COLO668 (cell line): ENCODE data around the gene SPATA16.
"Not testable (repeated sequence)": the region's sequence is repeated elsewhere in the genome, so short reads cannot be mapped to it uniquely, and the experiment has no call there.

Experiments
- DNase-seq: peaks from one replicate; lab custom pipeline; 2025; ENCODE audit not compliant: unreplicated experiment; lab: John Stamatoyannopoulos, UW

SPATA16 gene

GRCh38 chr3:172960626-172961182, 180.3 kb downstream of the SPATA16 start:
- DNase-seq: not testable (repeated sequence)

- DNase-seq: no peak
Observed at GRCh38 chr3:172958565-172958964, 182.5 kb downstream of the SPATA16 start.

GRCh38 chr3:172953571-172953970, 187.5 kb downstream of the SPATA16 start:
- no peak for DNase-seq

- no peak for DNase-seq
Observed at GRCh38 chr3:172951511-172951910, 189.5 kb downstream of the SPATA16 start.

- DNase-seq: no peak
Observed at GRCh38 chr3:172946061-172946460, 195.0 kb downstream of the SPATA16 start.

- no peak for DNase-seq
Observed at GRCh38 chr3:172939651-172940293, 201.3 kb downstream of the SPATA16 start.

- no peak for DNase-seq
Observed at GRCh38 chr3:172938788-172939187, 202.2 kb downstream of the SPATA16 start.

GRCh38 chr3:172931746-172932285, 209.2 kb downstream of the SPATA16 start:
- no peak for DNase-seq

GRCh38 chr3:172929451-172929850, 211.6 kb downstream of the SPATA16 start:
- no peak for DNase-seq

GRCh38 chr3:172924546-172924945, 216.5 kb downstream of the SPATA16 start:
- no peak for DNase-seq

GRCh38 chr3:172919297-172919683, 221.7 kb downstream of the SPATA16 start:
- DNase-seq: no peak

- no peak for DNase-seq
Observed at GRCh38 chr3:172918568-172919296, 222.3 kb downstream of the SPATA16 start.

GRCh38 chr3:172918165-172918564, 222.9 kb downstream of the SPATA16 start:
- no peak for DNase-seq

GRCh38 chr3:172915911-172916514, 225.0 kb downstream of the SPATA16 start:
- DNase-seq: peak; percentile 2

GRCh38 chr3:172914854-172915253, 226.2 kb downstream of the SPATA16 start:
- no peak for DNase-seq

GRCh38 chr3:172913911-172914655, 227.0 kb downstream of the SPATA16 start:
- DNase-seq: no peak

GRCh38 chr3:172911142-172911541, 229.9 kb downstream of the SPATA16 start:
- DNase-seq: no peak

- no peak for DNase-seq
Observed at GRCh38 chr3:172908771-172909270, 232.2 kb downstream of the SPATA16 start.

GRCh38 chr3:172905451-172905850, 235.6 kb downstream of the SPATA16 start:
- no peak for DNase-seq

GRCh38 chr3:172904711-172905373, 236.2 kb downstream of the SPATA16 start:
- no peak for DNase-seq
